ENCODE results near the gene ALPP.

ALPP gene

DNA sequence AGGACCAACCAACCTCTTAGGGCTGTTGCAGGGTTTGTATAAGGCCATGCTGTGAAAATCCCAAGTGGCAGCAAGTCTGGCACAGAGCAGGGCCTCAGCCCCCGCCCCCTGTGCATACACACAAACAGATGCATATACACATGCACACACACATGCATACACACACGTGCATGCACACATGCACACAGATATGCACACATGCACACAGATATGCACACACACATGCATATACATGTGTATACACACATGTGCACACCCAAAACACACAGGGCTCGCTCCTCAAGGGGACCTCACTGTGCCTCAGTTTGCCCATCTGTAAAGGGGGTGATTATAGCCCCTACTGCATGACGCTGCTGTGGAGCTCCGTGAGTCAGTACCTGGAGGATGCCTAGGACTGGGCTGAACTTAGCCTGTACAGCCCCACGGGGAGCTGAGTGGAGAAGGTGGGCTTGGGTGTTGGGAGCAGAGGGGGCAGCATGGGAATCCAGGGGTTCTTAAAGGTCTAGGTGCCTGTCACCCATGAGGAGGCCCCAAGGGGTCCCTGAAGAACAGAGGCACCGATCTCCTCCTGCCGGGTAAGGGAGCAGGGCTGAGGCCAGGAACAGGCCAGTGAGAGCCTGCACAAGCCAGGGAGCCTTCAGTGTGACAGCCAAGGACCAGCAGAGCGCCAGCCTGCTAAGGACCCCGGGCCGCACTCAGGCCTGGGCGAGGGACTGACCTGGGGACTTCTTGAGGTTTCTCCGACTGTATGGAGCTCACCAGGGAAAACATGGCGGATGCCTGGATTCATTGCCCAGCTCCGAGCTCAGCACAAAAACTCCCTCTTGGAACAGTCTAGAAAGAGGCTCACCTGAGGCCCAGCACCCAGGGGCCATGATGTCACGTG is 53.4 kb downstream of the ALPP start:
- DNase-seq: no peak
